DOHH2 (cell line): ENCODE results near the gene FTO.

Experiments
- H3F3A ChIP-seq: fragments of 200-600 bp; sonication (generic), shearing (Covaris generic); 2 replicates; pipeline ENCODE4 v1.6.0; 2016; ENCODE audit warnings: antibody characterized with exemption, mild to moderate bottlenecking; ENCODE audit not compliant: control insufficient read depth, insufficient read depth
- H3K27ac ChIP-seq: fragments of 200-600 bp; sonication (generic); 2 replicates; pipeline ENCODE4 v1.5.1; 2014; ENCODE audit warnings: low read depth, mild to moderate bottlenecking, low read length, moderate library complexity
- H3K27me3 ChIP-seq: fragments of 200-600 bp; sonication (generic); 2 replicates; pipeline ENCODE4 v1.6.1; 2014; ENCODE audit warnings: mild to moderate bottlenecking, low read length, mixed read lengths; ENCODE audit not compliant: control insufficient read depth
- H3K36me3 ChIP-seq: fragments of 200-600 bp; sonication (generic); 2 replicates; pipeline ENCODE4 v1.6.1; 2014; ENCODE audit warnings: mild to moderate bottlenecking, low read length, moderate library complexity, mixed read lengths; ENCODE audit not compliant: control insufficient read depth
- H3K4me1 ChIP-seq: fragments of 200-600 bp; sonication (generic); 2 replicates; pipeline ENCODE4 v1.6.1; 2014; ENCODE audit warnings: mild to moderate bottlenecking, low read length, mixed read lengths; ENCODE audit not compliant: control insufficient read depth
- H3K4me2 ChIP-seq: fragments of 200-600 bp; sonication (generic); 2 replicates; pipeline ENCODE4 v1.6.0; 2014; ENCODE audit warnings: mild to moderate bottlenecking, low read length, moderate library complexity
- H3K4me3 ChIP-seq: fragments of 200-600 bp; sonication (generic); 2 replicates; pipeline ENCODE4 v1.5.1; 2014; ENCODE audit warnings: mild to moderate bottlenecking, low read length, mixed read lengths
- H3K79me2 ChIP-seq: fragments of 200-600 bp; sonication (generic); 2 replicates; pipeline ENCODE4 v1.6.1; 2014; ENCODE audit warnings: mild to moderate bottlenecking, low read length, mixed read lengths; ENCODE audit not compliant: control insufficient read depth
- H3K9me2 ChIP-seq: fragments of 200-600 bp; sonication (generic); replicated peaks from 2 replicates; pipeline ENCODE4 v1.6.1; 2014; ENCODE audit warnings: mild to moderate bottlenecking, low read length, mixed read lengths; ENCODE audit not compliant: control insufficient read depth
- H3K9me3 ChIP-seq: fragments of 200-600 bp; sonication (generic); 2 replicates; pipeline ENCODE4 v1.6.1; 2014; ENCODE audit warnings: antibody characterized with exemption, low read length, mixed read lengths; ENCODE audit not compliant: control insufficient read depth, insufficient read depth
- H4K20me1 ChIP-seq: fragments of 200-600 bp; sonication (generic); 2 replicates; pipeline ENCODE4 v1.6.0; 2014; ENCODE audit warnings: low read depth, mild to moderate bottlenecking, antibody characterized with exemption, low read length, moderate library complexity; ENCODE audit not compliant: control insufficient read depth, insufficient read depth
- CTCF ChIP-seq: fragments of 200-600 bp; sonication (generic); IDR thresholded peaks from one replicate; pipeline ENCODE4 v1.5.1; 2014; ENCODE audit warnings: antibody characterized with exemption, mild to moderate bottlenecking, low read depth, low read length; ENCODE audit not compliant: poor library complexity, severe bottlenecking
- EZH2phosphoT487 ChIP-seq: fragments of 200-600 bp; sonication (generic); IDR thresholded peaks from 2 replicates; pipeline ENCODE4 v1.6.1; 2017; ENCODE audit warnings: borderline replicate concordance, mild to moderate bottlenecking, antibody characterized with exemption, low read length, moderate library complexity, mixed read lengths

FTO gene

GRCh38 chr16:53925107-53925410 lies 221.1 kb downstream of the FTO start:
- Histone ChIP-seq H3K4me1 (no peaks in the 10 kb centered on the region), H3K27ac (no peak overlapping the region), H3K27me3 (no peaks in the 10 kb centered on the region), H3K4me2 (no peak overlapping the region), H3K9me2 (no peaks in the 10 kb centered on the region), H3F3A (no peaks in the 10 kb centered on the region), H3K36me3 (no peaks in the 10 kb centered on the region), H3K4me3 (no peak overlapping the region), H3K9me3 (no peaks in the 10 kb centered on the region), H3K79me2 (no peaks in the 10 kb centered on the region), H4K20me1 (no peaks in the 10 kb centered on the region)
- TF ChIP-seq CTCF: no peak
- no peak for TF ChIP-seq EZH2phosphoT487

- Histone ChIP-seq H3K9me2 (no peaks in the 10 kb centered on the region), H3K79me2 (no peaks in the 10 kb centered on the region), H3K4me1 (no peaks in the 10 kb centered on the region), H3K9me3 (no peaks in the 10 kb centered on the region), H4K20me1 (no peaks in the 10 kb centered on the region), H3F3A (no peaks in the 10 kb centered on the region), H3K27ac (no peak overlapping the region), H3K4me3 (no peak overlapping the region), H3K4me2 (no peak overlapping the region), H3K27me3 (no peaks in the 10 kb centered on the region), H3K36me3 (no peaks in the 10 kb centered on the region)
- no peak for TF ChIP-seq CTCF
- no peak for TF ChIP-seq EZH2phosphoT487
These were observed 221.6 kb downstream of the FTO start for GRCh38 chr16:53925526-53925925.

GRCh38 chr16:53926209-53926608 lies 222.3 kb downstream of the FTO start:
- Histone ChIP-seq H3K9me2 (no peaks in the 10 kb centered on the region), H3K4me2 (no peak overlapping the region), H4K20me1 (no peaks in the 10 kb centered on the region), H3K27ac (no peak overlapping the region), H3K9me3 (no peaks in the 10 kb centered on the region), H3F3A (no peaks in the 10 kb centered on the region), H3K4me3 (no peak overlapping the region), H3K4me1 (no peaks in the 10 kb centered on the region), H3K79me2 (no peaks in the 10 kb centered on the region), H3K27me3 (no peaks in the 10 kb centered on the region), H3K36me3 (no peaks in the 10 kb centered on the region)
- TF ChIP-seq CTCF (no peak), EZH2phosphoT487 (no peak)

GRCh38 chr16:53932975-53933374 lies 229.0 kb downstream of the FTO start:
- Histone ChIP-seq H3K4me2 (no peak overlapping the region), H3F3A (no peaks in the 10 kb centered on the region), H3K27me3 (no peaks in the 10 kb centered on the region), H3K79me2 (no peaks in the 10 kb centered on the region), H3K36me3 (peaks cover 6% of the 10 kb centered on the region; the same call in 1 of the 2 replicates), H3K9me3 (no peaks in the 10 kb centered on the region), H3K9me2 (no peaks in the 10 kb centered on the region), H3K4me3 (no peak overlapping the region), H3K4me1 (no peaks in the 10 kb centered on the region), H3K27ac (no peak overlapping the region), H4K20me1 (no peaks in the 10 kb centered on the region)
- TF ChIP-seq EZH2phosphoT487 (no peak), CTCF (no peak)
